ENCODE data around the gene ADRB2. TPM values are rescaled to one million over a fixed set of nuclear protein-coding genes. Genes with fewer than 3 reads are reported as not detected.
A peak's percentile ranks its signal among the peaks of the same experiment; 100 is the strongest.

ADRB2 gene
- total RNA-seq, 1 donor from 2014 or later: not detected

GRCh38 chr5:148804393-148804792 is 22.0 kb upstream of the ADRB2 start:
- no peak for DNase-seq
- Mint-ChIP-seq H3K9me3 (ENCODE audit: unreplicated experiment) (peaks cover 2% of the 10 kb centered on the region), H3K4me3 (ENCODE audit: unreplicated experiment) (no peak overlapping the region), H3K27ac (ENCODE audit: unreplicated experiment) (no peak overlapping the region), H3K4me1 (ENCODE audit: low read depth, unreplicated experiment) (peaks cover 2% of the 10 kb centered on the region), H3K36me3 (ENCODE audit: unreplicated experiment) (no peaks in the 10 kb centered on the region), H3K27me3 (ENCODE audit: unreplicated experiment) (no peaks in the 10 kb centered on the region)
- no peak for TF ChIP-seq CTCF (IDR thresholded peaks at IDR 0.05; ENCODE audit: partially characterized antibody, unreplicated experiment)

- Mint-ChIP-seq H3K9me3 (ENCODE audit: unreplicated experiment) (peaks cover 2% of the 10 kb centered on the region), H3K4me3 (ENCODE audit: unreplicated experiment) (no peak overlapping the region), H3K27ac (ENCODE audit: unreplicated experiment) (no peak overlapping the region), H3K36me3 (ENCODE audit: unreplicated experiment) (no peaks in the 10 kb centered on the region), H3K4me1 (ENCODE audit: low read depth, unreplicated experiment) (peaks cover 2% of the 10 kb centered on the region), H3K27me3 (ENCODE audit: unreplicated experiment) (no peaks in the 10 kb centered on the region)
- peak; percentile 33 for DNase-seq
- TF ChIP-seq CTCF (IDR thresholded peaks at IDR 0.05; ENCODE audit: partially characterized antibody, unreplicated experiment): no peak
Observed at GRCh38 chr5:148805326-148806290, 20.8 kb upstream of the ADRB2 start.

GRCh38 chr5:148806520-148806931 is 19.9 kb upstream of the ADRB2 start:
- H3K27ac Mint-ChIP-seq (ENCODE audit: unreplicated experiment): no peak overlapping the region
- peaks cover 2% of the 10 kb centered on the region for H3K4me1 Mint-ChIP-seq (ENCODE audit: low read depth, unreplicated experiment)
- no peaks in the 10 kb centered on the region for H3K27me3 Mint-ChIP-seq (ENCODE audit: unreplicated experiment)
- DNase-seq: no peak
- no peak overlapping the region for H3K4me3 Mint-ChIP-seq (ENCODE audit: unreplicated experiment)
- no peak for TF ChIP-seq CTCF (IDR thresholded peaks at IDR 0.05; ENCODE audit: partially characterized antibody, unreplicated experiment)
- H3K9me3 Mint-ChIP-seq (ENCODE audit: unreplicated experiment): peaks cover 2% of the 10 kb centered on the region
- H3K36me3 Mint-ChIP-seq (ENCODE audit: unreplicated experiment): no peaks in the 10 kb centered on the region

- no peak for DNase-seq
- TF ChIP-seq CTCF (IDR thresholded peaks at IDR 0.05; ENCODE audit: partially characterized antibody, unreplicated experiment): no peak
- no peak overlapping the region for H3K27ac Mint-ChIP-seq (ENCODE audit: unreplicated experiment)
- H3K36me3 Mint-ChIP-seq (ENCODE audit: unreplicated experiment): no peaks in the 10 kb centered on the region
- no peaks in the 10 kb centered on the region for H3K27me3 Mint-ChIP-seq (ENCODE audit: unreplicated experiment)
- peaks cover 2% of the 10 kb centered on the region for H3K4me1 Mint-ChIP-seq (ENCODE audit: low read depth, unreplicated experiment)
- H3K4me3 Mint-ChIP-seq (ENCODE audit: unreplicated experiment): no peak overlapping the region
- H3K9me3 Mint-ChIP-seq (ENCODE audit: unreplicated experiment): peaks cover 2% of the 10 kb centered on the region
Observed at GRCh38 chr5:148807851-148808250, 18.6 kb upstream of the ADRB2 start.

All from glutamatergic neuron (in vitro differentiated cells).